ENCODE measurements around the gene FTSJ3.
"Not testable (repeated sequence)": the region's sequence is repeated elsewhere in the genome, so short reads cannot be mapped to it uniquely, and the experiment has no call there.

Gene FTSJ3

DNA sequence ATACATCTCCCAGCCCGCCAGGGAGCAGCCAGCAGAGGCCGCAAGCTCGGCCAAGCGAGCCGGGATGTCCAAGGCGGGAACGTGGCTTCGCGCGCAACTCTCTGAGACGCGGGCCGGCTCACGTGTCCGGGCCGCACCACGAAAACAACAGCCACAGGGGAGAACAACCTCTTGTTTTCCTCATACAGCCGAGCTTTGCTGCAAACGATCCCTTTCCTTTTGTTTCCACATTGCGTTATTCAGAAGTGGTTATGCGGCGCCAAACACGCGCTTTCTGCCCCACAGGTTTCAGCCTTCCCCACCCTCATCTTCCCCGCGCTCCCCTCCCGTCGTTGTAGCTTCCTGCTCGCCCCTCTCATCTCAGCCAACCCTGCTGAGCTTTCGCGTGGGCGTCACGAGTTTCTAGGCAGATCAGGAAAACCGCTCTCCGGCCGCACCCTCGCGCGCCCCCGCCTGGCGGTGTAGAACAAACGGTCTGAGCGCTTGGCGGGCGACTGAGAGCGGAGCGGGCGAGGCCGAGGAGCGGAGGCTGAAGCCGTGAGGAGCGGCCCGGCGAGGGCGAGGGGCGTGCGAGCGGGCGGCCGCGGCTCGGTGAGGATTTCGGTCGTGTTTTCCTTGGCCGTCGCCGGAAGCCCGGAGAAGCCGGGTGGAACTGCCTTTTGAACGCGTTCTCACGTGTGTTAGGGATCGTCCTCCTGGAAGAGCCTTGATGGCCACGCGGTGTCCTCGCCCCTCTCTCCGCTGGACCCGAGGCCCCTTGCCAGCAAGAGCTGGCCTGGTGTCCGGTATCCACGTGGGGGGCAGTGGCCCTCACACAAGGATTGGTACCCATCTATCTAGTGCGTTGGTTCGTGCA, 21.6 kb upstream of the FTSJ3 start:
- ChIA-PET CTCF (interaction anchor here (0.6 to 4.0 kb wide), 12 partner anchors 9 to 222 kb away, joined by 3 to 35 read pairs (median 4); no protein-coding TSS in a partner anchor), POLR2A (no interaction called here)
- peak overlapping the region; percentile 43 for H3K4me3 ChIP-seq (ENCODE audit: low read depth, low read length)

DNA sequence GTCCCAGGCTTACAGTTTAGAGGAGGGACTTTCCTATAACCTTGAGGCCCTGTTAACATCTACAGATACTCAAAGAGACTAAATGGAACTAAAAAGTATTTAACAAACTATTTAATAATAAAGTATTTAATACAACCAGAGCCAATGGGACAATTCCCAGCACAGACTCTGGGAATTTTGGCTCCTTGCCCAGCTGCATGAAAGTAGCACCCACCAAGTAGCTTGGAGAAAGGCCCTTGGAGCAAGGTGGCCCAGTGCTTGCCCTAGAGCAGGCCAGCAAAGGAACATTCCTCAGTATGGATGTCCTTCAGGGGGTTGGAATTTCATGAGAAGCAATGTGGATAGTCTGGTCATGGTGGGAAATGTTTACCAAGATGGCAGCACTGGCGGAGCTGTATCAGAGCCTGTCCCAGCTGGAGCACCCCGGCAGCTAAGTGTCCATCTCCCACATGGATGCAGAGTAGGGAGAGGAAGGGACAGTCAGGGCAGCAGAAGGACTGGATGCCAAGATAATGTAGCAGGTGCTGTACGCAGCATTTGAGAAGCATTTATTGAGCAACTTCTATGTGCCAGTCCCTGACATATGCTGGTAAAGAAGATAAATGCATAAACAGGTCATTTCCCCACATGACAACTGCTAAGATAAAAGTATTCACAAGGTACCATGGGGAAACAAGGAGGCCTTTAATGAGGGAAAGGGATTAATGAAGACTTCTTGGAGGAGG, 20.2 kb upstream of the FTSJ3 start:
- POLR2A ChIA-PET, result no interaction called here
- DNase-seq (ENCODE audit: low read depth, low spot score), result no peak
- TF ChIP-seq, protein P1, sequence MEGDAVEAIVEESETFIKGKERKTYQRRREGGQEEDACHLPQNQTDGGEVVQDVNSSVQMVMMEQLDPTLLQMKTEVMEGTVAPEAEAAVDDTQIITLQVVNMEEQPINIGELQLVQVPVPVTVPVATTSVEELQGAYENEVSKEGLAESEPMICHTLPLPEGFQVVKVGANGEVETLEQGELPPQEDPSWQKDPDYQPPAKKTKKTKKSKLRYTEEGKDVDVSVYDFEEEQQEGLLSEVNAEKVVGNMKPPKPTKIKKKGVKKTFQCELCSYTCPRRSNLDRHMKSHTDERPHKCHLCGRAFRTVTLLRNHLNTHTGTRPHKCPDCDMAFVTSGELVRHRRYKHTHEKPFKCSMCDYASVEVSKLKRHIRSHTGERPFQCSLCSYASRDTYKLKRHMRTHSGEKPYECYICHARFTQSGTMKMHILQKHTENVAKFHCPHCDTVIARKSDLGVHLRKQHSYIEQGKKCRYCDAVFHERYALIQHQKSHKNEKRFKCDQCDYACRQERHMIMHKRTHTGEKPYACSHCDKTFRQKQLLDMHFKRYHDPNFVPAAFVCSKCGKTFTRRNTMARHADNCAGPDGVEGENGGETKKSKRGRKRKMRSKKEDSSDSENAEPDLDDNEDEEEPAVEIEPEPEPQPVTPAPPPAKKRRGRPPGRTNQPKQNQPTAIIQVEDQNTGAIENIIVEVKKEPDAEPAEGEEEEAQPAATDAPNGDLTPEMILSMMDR (IDR thresholded peaks at IDR 0.05; ENCODE audit: insufficient read depth, low read length, missing control alignments), result no peak
- H3K4me3 ChIP-seq (ENCODE audit: low read depth, low read length), result no peak overlapping the region
- CTCF ChIA-PET, result interaction anchor here (0.7 to 4.0 kb wide), 6 partner anchors 9 to 27 kb away, joined by 3 to 35 read pairs (median 9); no protein-coding TSS in a partner anchor

More for the DNA sequence above, 21.6 kb upstream of the FTSJ3 start:
- TF ChIP-seq, protein P1 (IDR thresholded peaks at IDR 0.05; ENCODE audit: insufficient read depth, low read length, missing control alignments), result peak; percentile 78
- no peak for DNase-seq (ENCODE audit: low read depth, low spot score)

- TF ChIP-seq, protein P1 (IDR thresholded peaks at IDR 0.05; ENCODE audit: insufficient read depth, low read length, missing control alignments), result no peak
- POLR2A ChIA-PET, result no interaction called here
- no peak for DNase-seq (ENCODE audit: low read depth, low spot score)
- CTCF ChIA-PET, result interaction anchor here (1.0 to 2.0 kb wide), 3 partner anchors 9 to 20 kb away, joined by 3 to 9 read pairs (median 3); no protein-coding TSS in a partner anchor
- H3K4me3 ChIP-seq (ENCODE audit: low read depth, low read length), result no peak overlapping the region
Measured at GRCh38 chr17:63845509-63845908, 18.0 kb upstream of the FTSJ3 start.

DNA sequence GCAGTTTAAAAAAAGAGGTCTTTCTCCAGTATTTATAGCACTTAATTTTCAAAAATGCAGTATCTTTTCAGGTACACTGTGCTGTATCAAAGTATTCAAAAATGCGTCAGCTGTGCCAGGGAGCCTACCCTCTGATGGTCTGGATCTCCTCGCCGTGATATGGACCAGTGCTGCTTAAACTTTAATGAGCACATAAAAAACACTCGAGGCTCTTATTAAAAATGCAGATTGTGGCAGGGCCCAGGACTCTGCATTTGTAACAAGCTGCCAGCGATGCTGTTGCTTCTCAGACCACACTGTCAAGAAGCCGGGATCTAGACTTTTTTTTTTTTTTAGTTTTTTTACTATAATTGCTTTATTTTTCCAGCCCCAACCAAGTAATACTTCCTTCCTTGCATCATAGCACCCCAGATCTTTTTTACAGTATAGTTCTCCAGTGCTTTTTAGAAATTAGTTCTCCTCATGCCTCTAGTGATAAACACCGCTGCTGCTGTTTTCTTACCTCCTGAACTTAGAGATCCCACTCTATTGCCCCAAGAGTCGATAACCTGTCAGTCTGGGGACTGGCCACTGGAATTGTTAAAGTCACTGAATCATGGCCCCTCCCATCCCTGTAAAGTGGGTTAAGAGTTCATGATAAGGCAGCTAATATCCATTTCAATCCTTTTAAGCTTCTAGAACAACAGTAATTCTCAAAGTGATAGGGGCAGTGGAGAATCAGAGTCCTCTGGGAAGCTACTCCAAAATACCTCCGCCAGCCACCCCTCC, 16.6 kb upstream of the FTSJ3 start:
- H3K4me3 ChIP-seq (ENCODE audit: low read depth, low read length), result no peak overlapping the region
- no peak for DNase-seq (ENCODE audit: low read depth, low spot score)
- ChIA-PET POLR2A (interaction anchor here (0.7 to 1.0 kb wide), 4 partner anchors 15 to 302 kb away, joined by 3 to 7 read pairs (median 4); partner anchors contain the start of genes CCDC47, DDX42 and PSMC5), CTCF (interaction anchor here (0.6 to 2.6 kb wide), 7 partner anchors 10 to 356 kb away, joined by 3 to 9 read pairs (median 3); no protein-coding TSS in a partner anchor)
- TF ChIP-seq, protein P1 (IDR thresholded peaks at IDR 0.05; ENCODE audit: insufficient read depth, low read length, missing control alignments), result no peak

DNA sequence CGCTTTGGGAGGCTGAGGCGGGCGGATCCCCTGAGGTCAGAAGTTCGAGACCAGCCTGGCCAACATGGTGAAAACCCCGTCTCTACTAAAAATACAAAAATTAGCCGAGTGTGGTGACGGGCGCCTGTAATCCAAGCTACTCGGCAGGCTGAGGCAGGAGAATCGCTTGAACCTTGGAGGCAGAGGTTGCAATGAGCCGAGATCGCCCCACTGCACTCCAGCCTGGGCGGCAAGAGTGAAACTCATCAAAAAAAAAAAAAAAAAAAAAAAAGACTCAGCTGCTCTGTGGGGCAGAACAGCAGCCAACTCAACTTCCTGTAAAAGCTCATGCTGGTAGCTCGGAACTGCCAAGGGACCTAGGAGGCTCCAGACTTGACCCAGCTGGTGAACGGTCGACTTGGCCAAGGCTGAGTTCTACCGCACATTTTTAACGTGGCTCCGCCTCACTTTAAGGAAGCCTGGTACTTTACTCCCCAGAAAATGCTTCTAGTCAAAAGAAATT, 16.0 kb upstream of the FTSJ3 start:
- ChIA-PET CTCF (interaction anchor here (0.6 to 2.6 kb wide), 5 partner anchors 9 to 356 kb away, joined by 3 to 7 read pairs (median 3); no protein-coding TSS in a partner anchor), POLR2A (interaction anchor here (0.7 to 1.0 kb wide), 3 partner anchors 16 to 70 kb away, joined by 3 to 7 read pairs (median 6); partner anchors contain the start of genes CCDC47, DDX42 and PSMC5)
- not testable (repeated sequence) for DNase-seq (ENCODE audit: low read depth, low spot score)
- peak overlapping the region; percentile 82 for H3K4me3 ChIP-seq (ENCODE audit: low read depth, low read length)
